Loucy (cell line): ENCODE measurements around the gene ARHGAP6.
A peak's percentile ranks its signal among the peaks of the same experiment; 100 is the strongest.

Experiments
- CTCF ChIP-seq: fragments of 200-600 bp; sonication (generic); conservative IDR thresholded peaks from 2 replicates; pipeline ENCODE4 v1.5.1; 2014; ENCODE audit warnings: mild to moderate bottlenecking, antibody characterized with exemption, low read length
- EZH2phosphoT487 ChIP-seq: fragments of 200-600 bp; IDR thresholded peaks from 2 replicates; pipeline ENCODE4 v1.6.1; 2018; ENCODE audit warnings: antibody characterized with exemption, mild to moderate bottlenecking, moderate library complexity, borderline replicate concordance

- TF ChIP-seq CTCF (peak; percentile 57), EZH2phosphoT487 (no peak)
These were observed 521.6 kb downstream of the ARHGAP6 start for GRCh38 chrX:11143931-11144678.
